Skin epidermis (tissue), 12 donors: Measurements from ENCODE around the gene ZBTB16.

Experiments used
- H3K27ac ChIP-seq, 21 experiments: fragments of 200-600 bp; sonication (generic) in 11 of 21; one replicate each; pipeline ENCODE4 v1.5.0; 2020; ENCODE audit warnings: mild to moderate bottlenecking in 3 of 21, inconsistent platforms in 2 of 21, moderate library complexity in 2 of 21
- H3K4me3 ChIP-seq, 7 experiments: fragments of 200-600 bp; sonication (generic) in 2 of 7; one replicate each; pipeline ENCODE4 v1.5.0; 2020; ENCODE audit warnings: inconsistent platforms in 2 of 7, mild to moderate bottlenecking in 2 of 7, moderate library complexity in 1 of 7

ZBTB16 gene

GRCh38 chr11:114278342-114279065 is 219.0 kb downstream of the ZBTB16 start:
- Histone ChIP-seq H3K4me3 (no peak overlapping the region), H3K27ac (no peak overlapping the region)

- Histone ChIP-seq H3K27ac (peak overlapping the region in 16 of 21 experiments; percentile 13 to 84 (median 64)), H3K4me3 (no peak overlapping the region)
Observed at GRCh38 chr11:114279792-114280546, 220.5 kb downstream of the ZBTB16 start.

- H3K27ac ChIP-seq: peak overlapping the region in 16 of 21 experiments; percentile 22 to 84 (median 66)
- H3K4me3 ChIP-seq: no peak overlapping the region
Observed at GRCh38 chr11:114280696-114281095, 221.2 kb downstream of the ZBTB16 start.

- no peak overlapping the region for H3K4me3 ChIP-seq
- peak overlapping the region in 16 of 21 experiments; percentile 19 to 84 (median 66) for H3K27ac ChIP-seq
Observed at GRCh38 chr11:114281388-114281956, 222.0 kb downstream of the ZBTB16 start.

- Histone ChIP-seq H3K27ac (peak overlapping the region in 1 of 21 experiments; percentile 73), H3K4me3 (no peak overlapping the region)
Observed at GRCh38 chr11:114282488-114282887, 223.0 kb downstream of the ZBTB16 start.

- Histone ChIP-seq H3K27ac (peak overlapping the region in 1 of 21 experiments; percentile 20), H3K4me3 (no peak overlapping the region)
Observed at GRCh38 chr11:114283422-114283821, 223.9 kb downstream of the ZBTB16 start.

GRCh38 chr11:114284021-114284420 is 224.5 kb downstream of the ZBTB16 start:
- no peak overlapping the region for H3K4me3 ChIP-seq
- H3K27ac ChIP-seq: peak overlapping the region in 5 of 21 experiments; percentile 10 to 53 (median 28)

GRCh38 chr11:114284914-114285313 is 225.4 kb downstream of the ZBTB16 start:
- no peak overlapping the region for H3K4me3 ChIP-seq

GRCh38 chr11:114285599-114285998 is 226.1 kb downstream of the ZBTB16 start:
- Histone ChIP-seq H3K4me3 (no peak overlapping the region), H3K27ac (peak overlapping the region in 2 of 21 experiments; percentile 1 to 37)

More at GRCh38 chr11:114284914-114285313, 225.4 kb downstream of the ZBTB16 start:
- peak overlapping the region in 3 of 21 experiments; percentile 1 to 37 (median 5) for H3K27ac ChIP-seq

GRCh38 chr11:114286229-114286628 is 226.7 kb downstream of the ZBTB16 start:
- H3K4me3 ChIP-seq: no peak overlapping the region
- peak overlapping the region in 1 of 21 experiments; percentile 3 for H3K27ac ChIP-seq

GRCh38 chr11:114287154-114287553 is 227.6 kb downstream of the ZBTB16 start:
- no peak overlapping the region for H3K27ac ChIP-seq

GRCh38 chr11:114288136-114288535 is 228.6 kb downstream of the ZBTB16 start:
- Histone ChIP-seq H3K4me3 (no peak overlapping the region), H3K27ac (no peak overlapping the region)

More at GRCh38 chr11:114287154-114287553, 227.6 kb downstream of the ZBTB16 start:
- no peak overlapping the region for H3K4me3 ChIP-seq

- Histone ChIP-seq H3K4me3 (no peak overlapping the region), H3K27ac (peak overlapping the region in 9 of 21 experiments; percentile 4 to 98 (median 69))
Observed at GRCh38 chr11:114289779-114290178, 230.3 kb downstream of the ZBTB16 start.

- Histone ChIP-seq H3K4me3 (no peak overlapping the region), H3K27ac (peak overlapping the region in 14 of 21 experiments; percentile 8 to 98 (median 82))
Observed at GRCh38 chr11:114290503-114291235, 231.2 kb downstream of the ZBTB16 start.

- peak overlapping the region in 1 of 7 experiments; percentile 6 for H3K4me3 ChIP-seq
- H3K27ac ChIP-seq: peak overlapping the region in 18 of 21 experiments; percentile 8 to 98 (median 72)
Observed at GRCh38 chr11:114291381-114291780, 231.9 kb downstream of the ZBTB16 start.

- Histone ChIP-seq H3K4me3 (peak overlapping the region in 2 of 7 experiments; percentile 6 to 10), H3K27ac (peak overlapping the region in 18 of 21 experiments; percentile 12 to 98 (median 84))
Observed at GRCh38 chr11:114291842-114292680, 232.6 kb downstream of the ZBTB16 start.

- Histone ChIP-seq H3K4me3 (no peak overlapping the region), H3K27ac (peak overlapping the region in 20 of 21 experiments; percentile 12 to 98 (median 86))
Observed at GRCh38 chr11:114293201-114293711, 233.7 kb downstream of the ZBTB16 start.
